ENCODE measurements around the gene COL5A3.

Gene COL5A3

DNA sequence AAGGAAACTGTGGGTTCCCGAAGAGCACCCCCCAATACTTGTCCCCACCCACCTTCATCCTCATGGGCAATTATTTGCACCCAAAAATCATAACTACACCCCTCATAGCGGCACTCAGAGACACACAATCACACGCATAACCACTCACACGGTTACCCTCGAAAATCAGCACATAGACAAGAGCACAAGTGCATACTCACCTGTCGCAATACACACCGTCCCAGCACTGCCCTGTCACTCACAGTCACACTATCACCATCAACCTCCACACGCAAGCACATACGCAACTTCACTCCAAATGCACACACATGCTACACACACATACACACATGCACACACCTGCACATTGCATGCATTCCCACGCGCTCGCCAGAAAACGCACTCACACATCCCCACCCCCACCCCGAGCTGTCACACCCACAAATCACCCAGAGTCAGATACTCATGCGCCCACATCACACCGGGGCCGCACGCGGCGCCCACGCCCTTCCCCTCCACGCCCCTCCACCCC is 535 bp downstream of the COL5A3 start:
- peak; percentile 18 to 26 for DNase-seq

DNA sequence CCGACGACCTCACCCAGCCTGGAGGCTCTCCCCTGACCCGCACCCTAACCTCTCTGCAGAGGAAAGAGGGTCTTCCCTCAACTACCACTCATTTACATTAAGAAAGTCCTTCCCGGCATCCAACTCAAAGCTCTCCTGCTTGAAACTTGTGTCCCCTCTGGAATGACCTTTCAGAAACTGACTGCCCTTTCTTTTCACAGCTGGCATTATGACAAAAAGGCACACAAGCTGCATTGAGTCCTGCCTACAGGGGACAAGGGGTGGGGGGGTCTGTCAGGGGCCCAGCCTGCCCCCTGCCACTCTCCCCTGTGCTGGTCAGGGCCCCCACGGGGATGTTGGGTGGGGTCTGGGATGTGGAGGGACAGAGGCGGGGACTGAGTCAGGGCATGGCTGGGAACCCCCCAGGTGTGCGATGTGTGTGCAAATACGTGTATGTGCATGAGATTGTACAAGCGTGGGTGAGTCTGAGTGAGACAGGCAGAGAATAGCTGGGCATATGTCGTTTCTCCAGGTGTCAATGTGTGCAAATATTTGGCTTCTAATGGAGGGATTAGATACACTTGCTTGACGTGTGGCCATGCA is 2.0 kb downstream of the COL5A3 start:
- DNase-seq = no peak

DNA sequence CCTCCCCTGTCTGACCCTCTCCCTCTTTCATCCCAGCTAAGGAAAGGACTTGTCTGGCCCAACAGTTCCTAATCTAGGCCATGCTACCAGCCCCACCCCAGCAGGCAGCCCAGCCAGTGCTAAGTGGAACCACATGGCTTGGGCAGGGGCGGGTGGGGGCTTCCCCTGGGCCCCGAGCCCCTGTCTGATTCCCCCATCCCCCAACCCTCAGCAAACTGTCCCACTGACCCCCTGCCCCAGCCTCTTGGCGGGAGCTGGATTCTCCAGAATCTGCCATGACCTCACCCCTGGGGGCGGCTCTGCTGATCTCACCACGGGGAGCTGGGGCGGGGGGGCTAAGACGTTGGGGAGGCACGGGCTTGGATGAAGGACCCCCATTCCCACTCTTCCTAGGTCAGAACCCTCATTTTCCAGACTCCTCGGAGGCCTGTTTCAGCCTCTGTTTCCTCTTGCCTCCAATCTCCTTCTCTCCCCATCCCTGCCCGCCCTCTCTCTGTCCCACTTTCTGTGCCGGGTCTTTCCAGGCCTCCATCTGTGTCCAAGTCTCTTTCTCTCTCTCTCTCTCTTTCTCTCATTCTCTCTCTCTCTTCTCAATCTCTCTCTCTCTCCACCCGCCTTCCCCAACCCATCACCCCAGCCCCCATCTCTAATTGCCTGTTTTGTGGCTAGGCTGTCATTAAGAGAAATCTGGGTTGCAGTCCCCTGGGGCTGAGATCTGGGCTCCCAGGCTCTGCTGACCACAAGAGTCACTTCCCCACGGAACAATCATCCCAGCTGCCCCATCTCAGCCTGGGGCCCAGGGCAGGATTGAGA is 2.7 kb downstream of the COL5A3 start:
- DNase-seq = no peak

DNA sequence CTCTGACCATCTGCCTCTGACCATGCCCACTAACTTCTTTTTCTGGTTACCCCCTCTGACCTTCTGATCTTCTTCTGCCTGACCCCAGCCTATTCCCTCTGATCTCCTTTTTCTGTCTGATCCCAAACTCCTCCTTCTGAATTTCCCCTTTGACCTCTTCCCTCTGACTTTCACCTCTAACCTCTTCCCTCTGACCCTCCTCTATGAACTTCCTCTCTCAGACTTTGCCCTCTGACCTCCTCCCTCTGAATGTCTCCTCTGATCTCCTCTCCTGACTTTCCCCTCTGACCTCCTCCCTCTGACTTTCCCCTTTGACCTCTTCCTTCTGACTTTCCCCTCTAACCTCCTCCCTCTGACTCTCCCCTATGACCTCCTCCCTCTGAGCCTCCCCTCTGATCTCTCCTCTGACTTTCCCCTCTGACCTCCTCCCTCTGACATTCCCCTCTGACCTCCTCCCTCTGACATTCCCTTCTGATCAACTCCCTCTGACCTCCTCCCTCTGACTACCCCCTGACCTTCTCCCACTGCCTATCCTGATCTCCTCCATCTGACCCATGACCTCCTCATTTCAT is 3.5 kb downstream of the COL5A3 start:
- no peak for DNase-seq

DNA sequence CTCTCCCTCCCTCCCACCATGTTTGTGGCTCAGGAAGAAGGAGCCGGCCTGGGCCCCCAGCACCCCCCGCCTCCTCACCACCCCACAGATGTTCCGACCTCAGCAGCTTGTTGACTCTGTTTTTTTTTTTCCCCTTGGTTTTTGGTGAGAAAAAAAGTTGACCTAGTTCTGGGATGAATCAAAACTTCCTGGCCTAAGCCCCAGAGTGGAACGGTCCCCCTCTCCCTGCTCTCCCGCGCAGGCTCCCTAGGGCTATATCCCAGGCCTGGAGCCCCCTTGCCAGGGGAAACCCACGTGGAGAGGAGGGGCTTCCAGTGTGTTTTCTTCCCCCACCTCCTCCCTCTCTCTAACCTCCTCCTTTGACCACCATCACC is 4.0 kb downstream of the COL5A3 start:
- no peak for DNase-seq

DNA sequence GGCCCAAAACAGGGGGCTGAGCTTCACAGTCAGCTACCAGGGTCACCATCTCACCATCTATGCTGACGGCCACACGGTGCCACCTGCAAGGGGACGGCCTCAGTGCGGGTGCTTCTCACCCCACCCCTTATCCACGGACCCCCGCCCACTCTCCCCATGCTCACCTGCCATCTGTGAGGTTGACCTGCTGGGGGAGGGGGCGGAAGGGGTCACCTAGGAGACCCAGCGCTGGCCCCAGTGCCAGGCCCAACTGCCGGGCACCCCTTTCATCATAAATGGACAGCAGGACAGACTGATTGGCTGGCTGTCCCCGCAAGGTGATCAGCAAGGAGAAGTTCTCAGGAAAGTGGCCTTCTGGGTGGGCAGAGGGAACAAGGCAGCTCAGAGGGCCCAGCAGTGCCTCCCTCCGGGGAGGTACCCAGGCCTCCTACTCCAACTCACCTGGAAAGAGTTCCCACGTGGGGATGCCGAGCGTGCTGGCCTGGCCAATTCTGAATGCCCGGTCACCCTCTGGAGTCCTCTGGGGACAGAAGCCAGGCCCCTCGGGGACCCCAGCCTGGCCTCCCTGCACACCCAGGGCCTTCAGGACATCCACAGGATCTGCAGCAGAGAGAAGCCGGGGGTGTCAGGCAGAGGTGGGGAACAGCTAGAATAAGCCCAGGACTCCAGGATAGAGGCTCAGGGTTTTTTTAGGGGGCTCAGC is 4.5 kb downstream of the COL5A3 start:
- no peak for DNase-seq

DNA sequence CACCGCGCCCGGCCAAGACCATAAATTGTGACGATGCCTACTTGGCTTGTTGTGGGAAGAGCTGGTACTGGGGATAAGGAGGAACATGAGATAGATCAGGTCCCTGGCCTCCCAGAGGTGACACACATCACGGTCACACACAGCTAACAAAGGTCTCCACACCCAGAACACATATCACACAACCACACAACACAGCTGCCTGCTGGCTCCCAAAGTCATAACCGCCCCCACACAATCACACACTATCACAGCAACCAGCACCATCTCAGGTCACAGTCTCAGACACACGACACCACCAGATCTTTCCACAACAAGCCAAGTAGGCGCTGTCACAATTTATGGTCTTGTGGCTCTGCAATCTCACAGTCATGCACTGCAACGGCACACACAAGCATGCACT is 5.7 kb downstream of the COL5A3 start:
- no peak for DNase-seq

DNA sequence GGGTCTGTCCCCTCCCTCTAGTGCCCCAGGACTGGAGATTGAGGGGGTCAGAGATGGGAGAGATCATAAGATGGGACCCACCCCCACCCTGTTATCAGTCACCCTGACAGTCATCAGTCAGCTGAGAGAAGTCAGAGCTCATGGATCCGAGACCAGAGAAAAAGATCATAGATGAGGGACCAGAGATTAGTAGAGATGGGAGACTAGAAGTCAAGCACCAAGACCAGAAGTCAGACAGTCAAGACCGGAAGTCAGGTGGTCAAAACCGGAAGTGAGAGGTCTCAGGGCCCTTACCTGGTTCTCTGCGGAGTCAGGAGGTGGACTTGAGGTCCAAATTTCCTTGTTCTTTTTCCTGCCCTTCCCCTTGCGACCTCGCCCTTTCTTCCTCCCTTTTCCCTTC is 7.0 kb downstream of the COL5A3 start:
- DNase-seq = no peak

DNA sequence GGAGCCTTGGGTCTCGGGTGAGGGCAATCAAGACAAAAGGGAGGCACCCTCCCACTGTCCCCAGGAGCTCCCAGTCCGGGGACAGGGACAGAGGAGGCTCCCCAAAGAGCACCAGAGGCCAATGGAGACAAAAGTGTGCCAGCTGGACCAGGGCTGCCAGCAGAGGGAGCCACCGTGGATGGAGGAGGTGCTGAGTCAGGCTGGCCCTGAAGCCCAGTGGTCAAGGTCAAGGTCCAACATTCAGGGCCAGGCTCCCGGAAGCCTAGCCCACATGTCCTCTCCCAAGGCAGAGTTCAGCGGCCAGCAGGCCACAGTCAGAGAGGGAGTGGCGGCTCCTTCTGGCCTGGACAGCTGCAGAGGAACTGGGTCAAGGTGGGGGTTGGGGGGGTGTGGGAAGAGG is 8.4 kb downstream of the COL5A3 start:
- DNase-seq = no peak

DNA sequence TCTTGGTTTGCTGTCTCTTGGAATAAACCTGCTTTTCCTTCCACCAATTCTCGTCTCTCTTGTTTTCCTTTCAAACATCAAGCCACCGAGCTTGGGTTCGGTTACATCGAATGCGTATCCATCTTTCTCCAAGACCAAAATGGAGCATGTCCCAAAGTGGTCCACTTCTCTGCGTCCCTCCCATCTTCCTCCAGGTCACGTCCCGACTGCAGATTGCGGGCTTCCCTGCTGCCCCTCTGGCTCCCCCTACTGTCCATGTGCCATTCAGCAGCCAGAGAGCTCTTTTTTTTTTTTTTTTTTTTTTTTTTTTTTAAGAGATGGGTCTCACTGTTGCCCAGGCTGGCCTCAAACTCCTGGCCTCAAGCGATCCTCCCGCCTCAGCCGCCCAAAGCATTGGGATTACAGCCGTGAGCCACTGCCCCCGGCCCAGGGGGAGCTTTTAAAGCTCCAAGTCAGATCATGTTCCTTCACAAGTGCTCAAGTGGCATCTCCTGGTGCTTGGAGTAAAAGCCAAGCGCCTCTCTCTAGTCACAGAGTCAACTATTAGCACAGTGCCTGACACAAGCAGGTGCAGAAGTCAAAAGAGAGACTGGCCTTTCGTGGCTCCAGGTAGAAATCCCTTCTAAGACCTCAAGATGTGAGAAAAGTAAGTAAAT is 10.0 kb downstream of the COL5A3 start:
- DNase-seq = peak; percentile 55 to 70

DNA sequence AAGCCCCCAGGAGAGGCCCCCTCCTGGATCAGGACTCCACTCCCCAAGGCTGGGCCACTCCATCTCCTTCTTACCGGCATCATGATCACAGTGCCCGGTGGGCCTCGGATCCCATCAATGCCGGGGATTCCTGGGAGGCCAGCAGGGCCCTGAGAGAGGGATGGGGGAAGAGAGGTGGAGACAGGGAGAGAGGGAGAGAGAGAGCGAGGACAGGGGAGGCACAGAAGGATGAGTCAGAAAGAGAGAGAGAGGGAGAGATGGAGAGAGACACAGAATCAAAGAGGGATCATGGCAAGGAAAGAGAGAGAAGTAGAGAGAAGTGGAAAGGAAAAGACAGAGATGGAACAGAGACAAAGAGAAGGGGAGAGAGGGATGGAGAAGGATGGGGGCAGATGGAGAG is 13.8 kb downstream of the COL5A3 start:
- DNase-seq = no peak

DNA sequence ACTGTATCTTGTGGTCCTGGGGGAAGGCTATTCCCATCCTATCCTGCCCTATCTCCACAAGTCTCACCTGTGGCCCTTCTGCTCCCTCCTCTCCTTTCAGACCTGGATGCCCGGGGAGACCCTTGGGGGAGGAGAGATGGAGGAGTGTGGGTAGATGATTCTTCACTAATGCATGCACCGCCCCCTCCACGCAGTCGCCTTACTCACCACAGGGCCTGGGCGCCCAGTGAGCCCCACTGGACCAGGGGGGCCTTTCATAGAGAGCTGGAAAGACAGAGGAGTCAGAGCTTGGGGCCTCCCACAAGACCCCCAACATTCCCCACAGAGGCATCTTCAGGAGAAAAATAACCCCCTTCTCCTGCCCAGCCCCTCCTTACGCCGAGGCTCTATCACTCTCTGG is 14.3 kb downstream of the COL5A3 start:
- no peak for DNase-seq

DNA sequence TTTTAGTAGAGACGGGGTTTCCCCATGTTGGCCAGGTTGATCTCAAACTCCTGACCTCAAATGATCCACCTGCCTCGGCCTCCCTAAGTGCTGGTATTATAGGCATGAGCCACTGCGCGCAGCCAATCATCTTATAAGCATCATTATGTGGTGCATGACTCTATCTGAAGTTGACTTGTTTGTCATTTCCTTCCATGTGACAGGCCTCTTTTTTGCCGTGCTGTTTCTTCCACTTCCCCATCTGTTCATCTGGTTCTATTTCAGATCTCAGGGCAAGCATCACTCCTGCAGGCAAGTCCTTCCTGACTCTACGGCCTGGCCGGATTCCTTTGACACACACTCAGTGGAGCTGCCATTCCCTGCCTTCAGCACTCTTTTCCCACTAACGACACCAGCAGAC is 15.2 kb downstream of the COL5A3 start:
- no peak for DNase-seq

DNA sequence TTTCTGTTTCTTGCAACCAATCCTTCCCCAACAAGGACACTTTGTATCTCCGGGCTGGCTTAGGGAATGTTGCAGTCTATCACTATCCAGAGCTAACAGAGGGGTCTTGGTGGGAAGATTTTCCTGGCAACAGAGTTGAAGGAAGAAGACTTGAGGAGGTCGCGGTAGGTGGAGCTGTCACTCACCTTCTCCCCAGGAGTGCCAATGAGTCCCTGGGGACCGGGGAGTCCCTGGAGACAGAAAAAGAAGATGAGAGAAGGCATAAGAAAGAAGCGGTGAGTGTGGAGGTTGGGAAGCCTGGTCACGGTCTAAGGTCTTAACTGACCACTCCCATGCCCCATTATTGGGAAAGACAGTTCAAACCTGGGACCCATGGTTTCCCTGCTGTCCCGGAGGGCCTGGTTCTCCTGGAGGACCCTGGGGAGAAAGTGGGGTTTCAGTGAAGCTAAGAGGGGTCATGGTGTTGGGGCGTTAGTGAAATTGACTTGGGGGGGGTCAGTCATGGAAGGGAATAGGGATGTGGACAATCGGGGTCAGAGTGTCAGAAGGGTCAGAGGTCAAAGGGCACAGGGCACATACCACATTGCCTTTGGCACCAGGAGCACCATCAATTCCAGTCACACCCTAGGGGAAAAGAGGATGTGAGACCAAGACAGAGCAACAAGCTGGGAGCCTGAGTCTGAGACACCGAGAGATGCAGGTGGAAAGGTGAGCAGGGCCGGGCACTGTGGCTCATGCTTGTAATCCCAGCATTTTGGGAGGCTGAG is 18.7 kb downstream of the COL5A3 start:
- DNase-seq = no peak

DNA sequence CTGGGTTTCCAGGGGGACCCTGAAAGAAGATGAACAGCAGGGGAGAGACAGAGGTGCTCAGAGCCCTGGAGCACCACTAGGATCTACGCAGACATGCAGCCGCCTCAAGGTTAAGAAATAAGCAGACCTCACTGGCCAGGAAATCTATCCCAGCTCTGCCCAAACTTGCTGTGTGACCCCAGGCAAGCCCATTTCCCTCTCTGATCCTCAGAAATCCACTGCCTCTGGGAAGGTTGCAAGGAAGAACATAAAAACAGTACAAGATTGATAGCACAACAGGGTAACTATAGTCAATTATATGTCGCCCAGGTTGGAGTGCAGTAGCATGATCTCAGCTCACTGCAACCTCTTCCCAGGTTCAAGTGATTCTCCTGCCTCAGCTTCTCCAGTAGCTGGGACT is 20.8 kb downstream of the COL5A3 start:
- DNase-seq = no peak

DNA sequence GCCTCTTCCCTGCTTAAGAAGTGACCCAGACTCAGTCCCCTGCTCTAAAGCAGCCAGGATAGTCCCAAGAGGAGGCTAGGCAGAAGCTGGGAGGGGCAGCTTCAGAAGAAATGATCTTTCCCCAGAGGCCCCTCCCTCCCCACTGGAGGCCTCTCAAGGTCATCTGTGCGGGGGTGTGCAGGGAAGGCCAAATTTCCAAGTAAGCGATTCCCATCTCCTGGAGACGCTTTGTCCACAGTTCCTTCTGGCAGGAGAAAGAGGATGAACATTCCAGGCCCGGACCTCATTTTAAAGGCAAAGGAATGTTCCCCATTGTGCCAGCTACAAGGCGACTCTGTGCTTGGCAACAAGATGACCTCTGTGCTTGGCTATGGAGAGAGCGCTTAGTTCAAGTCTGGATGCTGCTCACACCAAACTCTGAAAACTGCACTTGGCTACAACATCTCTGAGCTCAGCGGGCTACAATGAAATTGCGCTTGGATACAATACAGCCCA is 23.5 kb downstream of the COL5A3 start:
- no peak for DNase-seq

DNA sequence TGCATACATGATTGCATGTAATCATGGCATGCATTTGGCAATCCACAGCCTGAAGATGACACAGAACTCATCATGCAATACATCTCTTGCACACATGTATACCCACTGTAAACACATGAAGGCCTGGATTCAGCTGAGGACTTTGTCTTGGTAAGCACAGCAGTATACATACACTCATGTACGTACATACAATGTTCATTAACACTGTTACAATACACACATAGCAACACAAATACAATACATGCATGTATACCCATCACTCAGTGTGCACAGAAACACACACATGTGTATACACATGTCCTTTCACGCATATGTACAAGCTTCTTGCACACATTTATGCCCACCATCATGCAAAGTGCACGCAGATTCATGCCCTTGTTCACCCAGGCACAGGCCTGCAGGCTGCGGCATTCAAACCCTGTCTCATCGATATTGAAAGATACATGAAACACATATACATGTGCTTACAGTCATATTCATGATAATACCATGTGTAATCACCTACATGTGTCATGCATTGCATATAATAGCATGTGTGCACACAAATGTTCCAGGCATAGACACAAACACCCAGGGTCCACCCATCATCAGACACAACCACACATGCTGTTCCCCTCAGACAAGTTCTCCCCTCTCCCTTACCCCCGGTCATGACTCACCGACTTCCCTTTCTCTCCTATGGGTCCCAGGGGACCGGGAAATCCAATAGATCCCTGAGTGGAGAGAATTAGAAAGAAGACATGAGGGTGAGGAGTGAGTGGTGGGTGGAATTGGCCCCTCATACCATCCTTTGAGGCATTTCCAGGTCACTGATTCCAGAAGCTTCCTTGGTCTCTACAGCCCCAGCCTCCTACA is 28.7 kb downstream of the COL5A3 start:
- DNase-seq = no peak

DNA sequence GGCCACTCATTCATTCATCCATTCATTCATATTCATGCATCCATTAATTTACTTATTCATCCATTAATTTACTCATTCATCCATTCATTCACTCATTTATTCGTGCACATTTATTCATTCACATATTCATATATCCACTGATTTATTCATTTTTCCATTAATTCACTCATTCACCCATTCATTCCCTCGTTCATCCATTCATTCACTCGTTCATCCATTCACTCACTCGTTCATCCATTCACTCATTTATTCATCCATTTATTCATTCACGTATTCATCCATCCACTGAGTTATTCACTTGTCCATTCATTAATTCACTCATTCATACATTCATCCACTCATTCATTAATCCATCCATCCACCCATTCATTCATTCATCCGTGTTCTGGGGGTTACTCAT is 38.2 kb downstream of the COL5A3 start:
- no peak for DNase-seq

DNA sequence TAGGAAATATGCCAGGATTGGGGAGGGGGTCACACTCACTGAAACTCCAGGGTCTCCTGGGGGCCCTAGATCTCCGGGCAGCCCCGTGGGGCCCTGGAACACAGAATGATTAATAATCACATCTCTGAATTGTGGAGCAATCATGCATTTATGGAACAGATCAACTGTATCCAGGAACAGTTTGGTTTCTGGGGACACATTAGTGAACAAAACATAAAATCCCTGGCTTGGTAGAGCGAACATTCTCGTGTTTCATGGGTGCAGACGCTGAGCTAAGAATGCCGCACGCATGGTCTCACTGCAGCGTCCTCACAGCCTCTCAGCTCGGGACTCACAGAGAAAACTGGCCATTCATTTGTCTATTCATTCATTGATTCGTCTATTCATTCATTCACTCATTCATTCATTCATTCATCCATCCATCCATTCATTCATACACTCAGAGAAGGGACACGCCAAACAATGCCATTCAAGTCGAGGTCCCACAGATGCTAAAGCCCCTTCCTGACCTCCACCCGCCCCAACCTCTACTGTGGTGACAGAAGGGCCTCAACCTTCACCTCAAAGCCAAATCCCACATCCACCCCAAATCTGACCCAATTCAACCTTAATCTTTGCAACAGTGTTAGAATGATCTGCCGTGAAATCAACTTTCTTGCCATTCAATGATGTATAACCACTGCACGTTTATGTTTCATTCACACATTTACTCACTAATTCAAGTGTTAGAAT is 39.0 kb downstream of the COL5A3 start:
- DNase-seq = no peak

DNA sequence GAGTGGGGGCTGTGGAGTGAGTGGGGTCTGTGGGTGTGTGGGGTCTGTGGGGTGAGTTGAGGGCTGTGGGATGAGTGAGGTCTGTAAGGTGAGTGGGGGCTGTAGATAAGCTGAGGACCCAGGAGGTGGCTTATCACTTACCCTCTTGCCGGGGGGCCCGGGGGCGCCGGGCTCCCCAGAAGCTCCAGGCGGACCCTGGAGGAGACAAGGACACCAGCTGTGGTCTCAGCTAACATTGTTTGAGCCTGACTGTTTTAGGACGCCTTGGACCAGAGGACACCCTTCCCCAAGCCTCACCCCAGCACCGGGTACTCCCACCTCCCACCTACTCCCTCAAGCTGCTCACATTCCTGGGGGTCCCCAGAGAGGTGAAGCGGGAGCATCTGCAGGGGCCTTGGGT is 39.8 kb downstream of the COL5A3 start:
- no peak for DNase-seq

DNA sequence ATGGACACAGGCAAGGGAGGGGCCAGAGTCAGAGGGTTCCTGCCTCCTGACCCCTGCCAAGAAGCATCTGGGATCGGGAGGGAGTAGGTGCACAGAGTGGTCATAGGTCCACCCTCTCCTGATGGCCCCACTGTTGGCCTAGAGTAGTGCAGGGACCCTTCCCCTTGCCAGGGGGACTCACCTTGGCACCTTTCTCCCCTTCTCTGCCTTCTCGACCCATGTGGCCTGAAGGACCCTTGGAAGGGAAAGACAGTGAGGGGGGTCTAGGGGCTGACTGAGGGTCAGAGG is 40.7 kb downstream of the COL5A3 start:
- no peak for DNase-seq

Data from activated CD4-positive, alpha-beta T cell treated with anti-CD3 and anti-CD28 coated beads for 4 hours (primary cell).